Neural cell (in vitro differentiated cells): ENCODE data around the gene CALHM4. TPM values are rescaled to one million over a fixed set of nuclear protein-coding genes. Genes with fewer than 3 reads are reported as not detected.

Experiments
- H2AFZ ChIP-seq: fragments of 200-600, 300-800 bp; sonication (generic), shearing (Covaris generic); 2 replicates; pipeline ENCODE4 v1.6.0; 2014; ENCODE audit warnings: low read depth, mild to moderate bottlenecking, antibody characterized with exemption, low read length, moderate library complexity
- H3F3A ChIP-seq: fragments of 200-600 bp; shearing (Covaris generic); 2 replicates; pipeline ENCODE4 v1.6.1; 2016; ENCODE audit warnings: mild to moderate bottlenecking, moderate library complexity, mixed read lengths, antibody characterized with exemption, low read length; ENCODE audit not compliant: insufficient read depth, poor library complexity, severe bottlenecking
- H3K27ac ChIP-seq: fragments of 200-600, 300-800 bp; sonication (generic), shearing (Covaris generic); 2 replicates; pipeline ENCODE4 v1.5.1; 2014; ENCODE audit warnings: mild to moderate bottlenecking, low read length, moderate library complexity
- H3K27me3 ChIP-seq: fragments of 300-800, 200-600 bp; sonication (generic), shearing (Covaris generic); 2 replicates; pipeline ENCODE4 v1.6.0; 2014; ENCODE audit warnings: mild to moderate bottlenecking, low read depth, low read length, moderate library complexity; ENCODE audit not compliant: insufficient read depth
- H3K36me3 ChIP-seq: fragments of 300-800, 200-600 bp; sonication (generic), shearing (Covaris generic); 2 replicates; pipeline ENCODE4 v1.5.1; 2014; ENCODE audit warnings: mild to moderate bottlenecking, antibody characterized with exemption, low read length, moderate library complexity; ENCODE audit not compliant: insufficient read depth
- H3K4me2 ChIP-seq: fragments of 300-800, 200-600 bp; sonication (generic), shearing (Covaris generic); 2 replicates; pipeline ENCODE4 v1.6.0; 2014; ENCODE audit warnings: mild to moderate bottlenecking, low read length
- H3K4me3 ChIP-seq: fragments of 300-800, 200-600 bp; sonication (generic), shearing (Covaris generic); 2 replicates; pipeline ENCODE4 v1.5.1; 2014; ENCODE audit warnings: mild to moderate bottlenecking, low read length, moderate library complexity
- H3K79me2 ChIP-seq: fragments of 200-600 bp; shearing (Covaris generic); replicated peaks from 2 replicates; pipeline ENCODE4 v1.6.0; 2014; ENCODE audit warnings: mild to moderate bottlenecking, low read length, moderate library complexity; ENCODE audit not compliant: insufficient read depth
- H3K9ac ChIP-seq: fragments of 300-800, 200-600 bp; sonication (generic), shearing (Covaris generic); 2 replicates; pipeline ENCODE4 v1.6.1; 2016; ENCODE audit warnings: mild to moderate bottlenecking, low read length, mixed read lengths
- H3K9me2 ChIP-seq: fragments of 200-600 bp; shearing (Covaris generic); 2 replicates; pipeline ENCODE4 v1.6.1; 2016; ENCODE audit warnings: mild to moderate bottlenecking, low read length, mixed read lengths; ENCODE audit not compliant: insufficient read depth
- H3K9me3 ChIP-seq: fragments of 200-600, 300-800 bp; sonication (generic), shearing (Covaris generic); 2 replicates; pipeline ENCODE4 v1.6.1; 2016; ENCODE audit warnings: mild to moderate bottlenecking, mixed run types, low read length, moderate library complexity, mixed read lengths
- H4K20me1 ChIP-seq: fragments of 200-600 bp; shearing (Covaris generic); 2 replicates; pipeline ENCODE4 v1.6.1; 2016; ENCODE audit warnings: mild to moderate bottlenecking, mixed run types; ENCODE audit not compliant: insufficient read depth
- EP300 ChIP-seq: fragments of 450-650 bp; conservative IDR thresholded peaks from 2 replicates; pipeline ENCODE4 v1.6.1; 2014; ENCODE audit warnings: antibody characterized with exemption, mild to moderate bottlenecking, moderate library complexity; ENCODE audit not compliant: poor library complexity, severe bottlenecking
- EZH2 ChIP-seq: fragments of 200-600, 300-800 bp; shearing (Covaris generic), sonication (generic); IDR thresholded peaks from 2 replicates; pipeline ENCODE4 v1.6.1; 2014; ENCODE audit warnings: antibody characterized with exemption, low read length, borderline replicate concordance, mild to moderate bottlenecking; ENCODE audit not compliant: insufficient read depth, poor library complexity, severe bottlenecking
- MXI1 ChIP-seq: fragments of 450-650 bp; conservative IDR thresholded peaks from 2 replicates; pipeline ENCODE4 v1.6.1; 2014; ENCODE audit warnings: antibody characterized with exemption, mild to moderate bottlenecking; ENCODE audit not compliant: poor library complexity, severe bottlenecking
- POLR2AphosphoS5 ChIP-seq: IDR thresholded peaks from 2 replicates; pipeline ENCODE4 v1.6.1; 2012
- RAD21 ChIP-seq: fragments of 450-650 bp; conservative IDR thresholded peaks from 2 replicates; pipeline ENCODE4 v1.6.1; 2014; ENCODE audit warnings: antibody characterized with exemption, mild to moderate bottlenecking, moderate library complexity
- SMC3 ChIP-seq: fragments of 450-650 bp; conservative IDR thresholded peaks from 2 replicates; pipeline ENCODE4 v1.6.1; 2014; ENCODE audit warnings: antibody characterized with exemption, mild to moderate bottlenecking, moderate library complexity; ENCODE audit not compliant: poor library complexity
- TAF1 ChIP-seq: IDR thresholded peaks from 2 replicates; pipeline ENCODE4 v1.6.1; 2012; ENCODE audit warnings: low read depth
- polyA plus RNA-seq: library from polyadenylated mRNA; depleted of rRNA; stranded (reverse); fragments of >200 nt; gene quantifications from 2 replicates; pipeline ENCODE4 v1.2.3, GENCODE V29; 2014
- TF ChIP-seq, protein P1 (sequence below): fragments of 450-650 bp; IDR thresholded peaks from 2 replicates; pipeline ENCODE4 v1.5.1; 2014; ENCODE audit warnings: antibody characterized with exemption, mild to moderate bottlenecking, moderate library complexity; ENCODE audit not compliant: poor library complexity, severe bottlenecking
- TF ChIP-seq, protein P2 (sequence below): IDR thresholded peaks from 2 replicates; pipeline ENCODE4 v1.6.1; 2012; ENCODE audit warnings: borderline replicate concordance

Gene CALHM4
- polyA plus RNA-seq, 1 donor from 2014 or later: not detected

DNA sequence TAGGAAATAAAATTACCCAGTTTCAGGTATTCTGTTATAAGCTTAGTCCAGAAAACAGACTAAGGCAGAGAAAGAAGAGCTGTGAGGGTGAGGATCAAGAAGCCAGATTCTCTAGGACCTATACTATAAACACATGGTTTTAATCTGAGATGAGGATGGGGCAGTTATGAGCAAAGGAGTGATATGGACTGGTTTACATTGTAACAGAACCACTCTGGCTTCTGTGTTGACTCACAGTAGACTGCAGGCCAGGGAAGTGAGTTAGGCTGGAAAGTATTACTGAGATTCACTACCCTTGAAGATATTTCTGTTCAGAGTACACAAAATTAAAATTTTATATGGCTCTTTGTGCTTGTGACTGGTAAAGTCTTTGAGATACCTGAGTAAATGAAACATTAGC lies 14.6 kb downstream of the CALHM4 start:
- Histone ChIP-seq H3K9ac (no peak overlapping the region), H2AFZ (no peak overlapping the region), H4K20me1 (no peaks in the 10 kb centered on the region), H3K27me3 (no peaks in the 10 kb centered on the region), H3K4me2 (no peak overlapping the region), H3K79me2 (peaks cover 17% of the 10 kb centered on the region), H3K36me3 (no peaks in the 10 kb centered on the region), H3K27ac (no peak overlapping the region), H3K9me2 (no peaks in the 10 kb centered on the region), H3F3A (no peaks in the 10 kb centered on the region), H3K9me3 (no peaks in the 10 kb centered on the region), H3K4me3 (no peak overlapping the region)
- TF ChIP-seq EZH2: no peak
- TF ChIP-seq MXI1: no peak
- TF ChIP-seq, protein P1, sequence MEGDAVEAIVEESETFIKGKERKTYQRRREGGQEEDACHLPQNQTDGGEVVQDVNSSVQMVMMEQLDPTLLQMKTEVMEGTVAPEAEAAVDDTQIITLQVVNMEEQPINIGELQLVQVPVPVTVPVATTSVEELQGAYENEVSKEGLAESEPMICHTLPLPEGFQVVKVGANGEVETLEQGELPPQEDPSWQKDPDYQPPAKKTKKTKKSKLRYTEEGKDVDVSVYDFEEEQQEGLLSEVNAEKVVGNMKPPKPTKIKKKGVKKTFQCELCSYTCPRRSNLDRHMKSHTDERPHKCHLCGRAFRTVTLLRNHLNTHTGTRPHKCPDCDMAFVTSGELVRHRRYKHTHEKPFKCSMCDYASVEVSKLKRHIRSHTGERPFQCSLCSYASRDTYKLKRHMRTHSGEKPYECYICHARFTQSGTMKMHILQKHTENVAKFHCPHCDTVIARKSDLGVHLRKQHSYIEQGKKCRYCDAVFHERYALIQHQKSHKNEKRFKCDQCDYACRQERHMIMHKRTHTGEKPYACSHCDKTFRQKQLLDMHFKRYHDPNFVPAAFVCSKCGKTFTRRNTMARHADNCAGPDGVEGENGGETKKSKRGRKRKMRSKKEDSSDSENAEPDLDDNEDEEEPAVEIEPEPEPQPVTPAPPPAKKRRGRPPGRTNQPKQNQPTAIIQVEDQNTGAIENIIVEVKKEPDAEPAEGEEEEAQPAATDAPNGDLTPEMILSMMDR: no peak
- no peak for TF ChIP-seq RAD21
- TF ChIP-seq SMC3: no peak
- TF ChIP-seq POLR2AphosphoS5: no peak
- TF ChIP-seq EP300: no peak
- TF ChIP-seq, protein P2, sequence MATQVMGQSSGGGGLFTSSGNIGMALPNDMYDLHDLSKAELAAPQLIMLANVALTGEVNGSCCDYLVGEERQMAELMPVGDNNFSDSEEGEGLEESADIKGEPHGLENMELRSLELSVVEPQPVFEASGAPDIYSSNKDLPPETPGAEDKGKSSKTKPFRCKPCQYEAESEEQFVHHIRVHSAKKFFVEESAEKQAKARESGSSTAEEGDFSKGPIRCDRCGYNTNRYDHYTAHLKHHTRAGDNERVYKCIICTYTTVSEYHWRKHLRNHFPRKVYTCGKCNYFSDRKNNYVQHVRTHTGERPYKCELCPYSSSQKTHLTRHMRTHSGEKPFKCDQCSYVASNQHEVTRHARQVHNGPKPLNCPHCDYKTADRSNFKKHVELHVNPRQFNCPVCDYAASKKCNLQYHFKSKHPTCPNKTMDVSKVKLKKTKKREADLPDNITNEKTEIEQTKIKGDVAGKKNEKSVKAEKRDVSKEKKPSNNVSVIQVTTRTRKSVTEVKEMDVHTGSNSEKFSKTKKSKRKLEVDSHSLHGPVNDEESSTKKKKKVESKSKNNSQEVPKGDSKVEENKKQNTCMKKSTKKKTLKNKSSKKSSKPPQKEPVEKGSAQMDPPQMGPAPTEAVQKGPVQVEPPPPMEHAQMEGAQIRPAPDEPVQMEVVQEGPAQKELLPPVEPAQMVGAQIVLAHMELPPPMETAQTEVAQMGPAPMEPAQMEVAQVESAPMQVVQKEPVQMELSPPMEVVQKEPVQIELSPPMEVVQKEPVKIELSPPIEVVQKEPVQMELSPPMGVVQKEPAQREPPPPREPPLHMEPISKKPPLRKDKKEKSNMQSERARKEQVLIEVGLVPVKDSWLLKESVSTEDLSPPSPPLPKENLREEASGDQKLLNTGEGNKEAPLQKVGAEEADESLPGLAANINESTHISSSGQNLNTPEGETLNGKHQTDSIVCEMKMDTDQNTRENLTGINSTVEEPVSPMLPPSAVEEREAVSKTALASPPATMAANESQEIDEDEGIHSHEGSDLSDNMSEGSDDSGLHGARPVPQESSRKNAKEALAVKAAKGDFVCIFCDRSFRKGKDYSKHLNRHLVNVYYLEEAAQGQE: no peak
- no peak for TF ChIP-seq TAF1

DNA sequence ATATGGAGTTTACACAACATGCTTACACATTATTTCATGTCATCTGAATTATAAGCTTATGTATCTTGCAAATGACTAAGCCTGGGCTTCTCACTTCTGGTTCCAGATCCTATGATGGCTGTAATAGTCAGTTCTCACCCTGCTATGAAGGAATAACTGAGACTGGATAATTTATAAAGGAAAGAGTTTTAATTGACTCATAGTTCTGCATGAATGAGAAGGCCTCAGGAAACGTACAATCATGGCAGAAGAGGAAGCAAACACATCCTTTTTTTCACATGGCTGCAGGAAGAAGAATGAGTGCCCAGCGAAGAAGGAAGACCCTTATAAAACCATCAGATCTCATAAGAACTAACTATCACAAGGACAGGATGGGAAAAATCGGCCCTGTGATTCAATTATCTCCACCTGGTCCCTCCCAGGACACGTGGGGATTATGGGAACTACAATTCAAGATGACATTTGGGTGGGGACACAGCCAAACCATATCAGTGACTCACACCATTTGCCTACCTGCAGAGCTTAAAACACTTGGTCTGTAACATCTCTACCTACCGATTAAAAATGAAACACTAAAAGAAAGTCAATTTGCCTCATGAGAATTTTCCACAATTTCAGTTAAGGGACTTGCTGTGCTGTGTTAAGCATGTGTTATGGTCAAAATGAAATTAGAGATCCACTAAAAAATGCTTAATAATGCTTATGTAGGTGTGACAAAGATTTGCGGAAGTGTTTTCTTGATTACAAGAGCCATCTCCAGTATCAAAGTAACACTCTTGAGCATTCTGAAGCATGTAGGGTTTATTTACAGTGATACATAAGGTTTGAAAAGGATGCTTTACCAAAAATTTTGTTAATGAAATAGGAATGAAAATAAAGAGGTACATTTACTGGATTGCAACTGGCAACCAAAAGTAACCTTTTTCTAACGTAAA lies 15.5 kb downstream of the CALHM4 start:
- Histone ChIP-seq H3K27me3 (no peaks in the 10 kb centered on the region), H3K4me3 (peak overlapping the region; percentile 93), H3K9me2 (no peaks in the 10 kb centered on the region), H3F3A (no peaks in the 10 kb centered on the region), H3K4me2 (no peak overlapping the region), H3K27ac (no peak overlapping the region), H3K79me2 (peaks cover 27% of the 10 kb centered on the region), H4K20me1 (no peaks in the 10 kb centered on the region), H3K36me3 (no peaks in the 10 kb centered on the region), H3K9me3 (no peaks in the 10 kb centered on the region), H3K9ac (no peak overlapping the region), H2AFZ (no peak overlapping the region)
- TF ChIP-seq SMC3 (no peak), TAF1 (no peak), MXI1 (no peak), POLR2AphosphoS5 (no peak), EZH2 (no peak), EP300 (no peak), RAD21 (no peak)
- TF ChIP-seq, protein P2: no peak
- TF ChIP-seq, protein P1: no peak
